Fibroblast of skin of abdomen (primary cell): ENCODE results near the gene TAF8. TPM values are rescaled to one million over a fixed set of nuclear protein-coding genes. Genes with fewer than 3 reads are reported as not detected.
"Not testable (repeated sequence)": the region's sequence is repeated elsewhere in the genome, so short reads cannot be mapped to it uniquely, and the experiment has no call there.

Source experiments
- DNase-seq: peaks from one replicate; pipeline ENCODE4 v3.0.0-alpha.2; 2013
- polyA plus RNA-seq, 2 experiments: library from polyadenylated mRNA; unstranded; fragments of 120-200 nt; gene quantifications; one replicate each; pipeline ENCODE4 v1.2.1, GENCODE V29; 2013; ENCODE audit not compliant: insufficient read length in 2 of 2

TAF8 gene
- polyA plus RNA-seq (2013, experiment 1 of 2; ENCODE audit: insufficient read length) = 10.6 TPM
- 9.3 TPM for polyA plus RNA-seq (2013, experiment 2 of 2; ENCODE audit: insufficient read length)

- DNase-seq = peak; percentile 92
Measured at GRCh38 chr6:42050297-42051267, at the start of gene TAF8. Gene TAF8, plus strand, starts transcription at chr6:42050524. Its CDS starts 18 bp downstream, at chr6:42050542.

GRCh38 chr6:42001506-42001905 is 48.8 kb upstream of the TAF8 start:
- no peak for DNase-seq

GRCh38 chr6:42003658-42004057 is 46.7 kb upstream of the TAF8 start:
- DNase-seq = not testable (repeated sequence)

- no peak for DNase-seq
Measured at GRCh38 chr6:42007286-42008137, 42.8 kb upstream of the TAF8 start.

DNA sequence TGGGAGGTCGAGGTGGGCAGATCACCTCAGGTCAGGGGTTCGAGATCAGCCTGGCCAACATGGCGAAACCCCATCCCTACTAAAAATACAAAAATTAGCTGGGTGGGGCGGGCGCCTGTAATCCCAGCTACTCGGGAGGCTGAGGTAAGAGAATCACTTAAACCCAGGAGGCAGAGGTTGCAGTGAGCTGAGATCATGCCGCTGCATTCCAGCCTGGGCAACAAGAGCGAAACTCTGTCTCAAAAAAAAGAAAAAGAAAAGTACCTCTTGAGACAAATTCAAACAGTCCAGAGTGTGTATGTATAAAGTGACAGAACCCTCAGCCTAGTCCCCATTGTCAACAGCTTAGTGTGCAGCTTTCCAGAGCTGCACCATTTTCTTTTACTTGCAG is 42.2 kb upstream of the TAF8 start:
- DNase-seq = not testable (repeated sequence)

DNA sequence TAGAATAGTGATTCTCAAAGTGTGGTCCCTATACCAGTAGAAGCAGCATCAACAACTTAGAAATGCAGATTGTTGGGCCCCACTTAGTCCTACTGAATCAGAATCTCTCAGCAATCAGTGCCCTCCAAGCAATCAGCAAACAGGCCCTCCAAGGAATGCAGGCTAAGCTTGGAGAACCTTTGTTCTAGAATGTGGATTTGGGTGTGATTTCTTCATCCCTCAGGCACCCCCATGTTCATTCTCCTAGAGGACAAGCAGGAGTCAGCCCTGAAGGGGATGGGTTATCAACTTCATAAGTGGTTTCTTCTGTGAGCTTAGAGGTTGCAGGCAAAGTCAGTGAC is 40.5 kb upstream of the TAF8 start:
- DNase-seq = no peak

- DNase-seq = no peak
Measured at GRCh38 chr6:42010185-42010891, 40.0 kb upstream of the TAF8 start.

GRCh38 chr6:42010909-42011308 is 39.4 kb upstream of the TAF8 start:
- DNase-seq = no peak

DNA sequence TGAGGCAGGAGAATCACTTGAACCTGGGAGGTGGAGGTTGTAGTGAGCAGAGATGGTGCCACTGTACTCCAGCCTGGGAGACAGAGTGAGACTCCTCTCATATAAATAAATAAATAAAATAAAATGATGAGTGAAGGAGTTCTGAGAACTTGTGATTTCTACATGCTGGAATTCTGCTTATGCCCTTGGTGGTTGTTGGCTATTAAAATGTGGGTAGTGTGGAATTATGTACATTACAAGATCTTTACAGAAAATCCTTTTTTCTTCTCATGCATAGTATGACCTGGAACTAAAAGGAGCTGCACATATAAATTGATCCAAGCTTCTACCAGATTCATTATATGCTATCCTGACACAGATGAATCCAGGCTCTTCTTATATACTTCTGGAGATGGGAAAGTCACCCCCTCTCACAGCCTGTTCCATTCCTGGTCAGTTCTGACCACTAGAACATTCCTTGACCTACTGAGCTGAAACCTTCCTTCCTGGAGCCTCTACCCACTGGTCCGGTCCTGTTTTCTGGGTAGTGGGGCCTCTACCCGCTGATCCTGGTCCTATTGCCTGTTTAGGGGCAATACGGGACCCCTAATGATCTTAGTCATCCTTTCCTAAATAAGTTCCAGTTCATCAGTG is 37.7 kb upstream of the TAF8 start:
- no peak for DNase-seq

- DNase-seq = peak; percentile 23
Measured at GRCh38 chr6:42013134-42013516, 37.2 kb upstream of the TAF8 start.

DNA sequence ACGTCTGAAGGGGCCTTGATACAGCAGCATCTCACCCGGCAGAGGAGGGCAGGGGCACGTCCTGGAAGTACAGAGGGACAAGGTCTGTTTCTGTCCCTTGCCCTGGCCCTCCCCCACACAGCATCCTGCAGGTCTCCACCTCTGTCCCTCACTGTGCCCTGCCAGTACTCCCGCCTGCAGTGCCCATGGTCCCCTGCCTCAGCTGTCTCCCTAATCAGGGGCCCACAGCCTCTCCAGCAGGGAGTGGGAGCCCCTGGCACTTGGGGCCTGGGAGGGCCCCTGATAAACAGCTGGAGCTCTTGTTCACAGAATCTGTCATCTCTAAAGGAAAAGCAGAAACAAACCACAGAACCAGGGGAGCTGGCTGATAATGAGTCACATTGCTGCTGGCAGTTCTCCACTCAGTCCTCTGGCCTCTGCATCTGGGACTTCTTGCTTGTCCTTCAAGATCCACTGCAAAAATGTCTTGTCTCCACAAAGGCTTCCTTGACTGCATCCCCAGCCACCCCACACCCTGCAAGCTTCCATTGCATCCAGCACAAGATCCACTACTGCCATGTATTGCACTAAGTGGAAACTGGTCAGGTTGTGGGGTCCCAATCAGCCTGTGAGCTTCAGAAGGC is 33.2 kb upstream of the TAF8 start:
- DNase-seq = peak; percentile 78

- no peak for DNase-seq
Measured at GRCh38 chr6:42020967-42021366, 29.4 kb upstream of the TAF8 start.

DNA sequence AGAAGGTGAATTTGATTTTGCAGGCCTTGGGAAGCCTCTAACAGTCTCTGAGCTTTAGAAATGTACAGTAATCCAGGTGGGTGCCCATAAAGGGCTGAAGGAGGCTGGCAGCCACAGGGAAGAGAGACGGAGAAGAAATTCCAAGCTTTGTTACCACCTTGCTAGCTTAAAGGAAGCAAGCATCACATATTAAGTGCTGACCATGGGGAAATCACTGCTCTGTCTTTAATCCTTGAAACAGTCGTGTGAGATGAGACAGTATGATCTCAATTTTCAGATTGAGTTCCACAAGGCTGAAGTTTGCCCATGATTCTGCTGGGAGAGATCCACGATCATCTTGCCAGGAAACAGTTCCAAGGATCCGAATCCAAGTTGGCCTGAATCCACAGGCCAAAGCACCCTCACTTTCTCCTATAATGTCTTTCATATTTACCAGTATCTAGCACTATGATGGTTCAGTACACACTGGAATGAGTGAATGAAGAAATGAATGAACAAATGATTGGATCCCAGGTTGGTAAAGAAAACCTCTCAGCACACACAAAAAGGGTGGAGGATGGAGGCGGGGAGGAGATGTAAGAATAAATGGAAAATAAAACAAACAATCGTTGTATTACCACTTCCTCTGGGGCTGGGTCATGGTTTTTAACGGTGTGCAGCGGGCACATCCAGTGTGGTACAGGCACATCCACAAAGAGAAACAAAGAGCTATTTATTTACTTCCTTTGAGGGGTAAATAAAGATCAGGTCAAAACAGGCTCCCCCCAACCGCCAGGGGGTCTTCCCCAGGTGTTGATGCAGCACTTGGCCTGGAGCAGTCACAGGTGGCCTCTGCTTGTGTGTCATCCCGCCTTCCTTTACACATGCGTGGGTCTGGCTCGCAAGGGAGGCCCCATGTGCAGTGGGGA is 28.2 kb upstream of the TAF8 start:
- DNase-seq = no peak

DNA sequence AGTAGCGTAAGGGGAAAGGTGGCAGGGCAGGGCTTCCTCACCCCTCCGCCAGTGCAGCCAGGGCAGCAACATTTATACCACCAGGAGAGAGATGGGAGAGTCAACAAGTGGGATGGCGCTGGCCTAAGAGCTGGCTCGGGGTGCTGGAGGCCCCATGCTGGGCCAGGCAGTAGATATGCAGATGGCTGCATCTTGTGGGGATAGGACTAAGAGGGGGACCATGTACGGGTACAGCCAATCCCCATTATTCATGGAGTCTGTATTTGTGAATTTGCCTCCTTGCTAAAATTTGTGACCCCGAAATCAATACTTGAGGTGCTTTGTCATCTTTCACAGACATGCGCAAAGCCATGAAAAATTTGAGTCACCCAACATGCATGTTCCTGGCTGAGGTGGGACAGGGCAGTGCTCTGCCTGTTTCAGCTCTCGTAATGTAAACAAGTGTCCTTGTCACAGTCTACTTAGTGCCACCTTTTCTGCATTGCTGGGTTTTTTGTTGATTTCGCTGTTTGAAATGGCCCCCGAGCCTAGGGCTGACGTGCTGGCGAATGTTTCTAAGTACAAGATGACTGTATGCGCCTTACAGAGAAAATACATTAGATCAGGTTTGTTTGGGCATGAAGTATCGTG is 27.5 kb upstream of the TAF8 start:
- DNase-seq = no peak

- DNase-seq = no peak
Measured at GRCh38 chr6:42025066-42025844, 25.1 kb upstream of the TAF8 start.

GRCh38 chr6:42025845-42026243 is 24.5 kb upstream of the TAF8 start:
- DNase-seq = no peak

DNA sequence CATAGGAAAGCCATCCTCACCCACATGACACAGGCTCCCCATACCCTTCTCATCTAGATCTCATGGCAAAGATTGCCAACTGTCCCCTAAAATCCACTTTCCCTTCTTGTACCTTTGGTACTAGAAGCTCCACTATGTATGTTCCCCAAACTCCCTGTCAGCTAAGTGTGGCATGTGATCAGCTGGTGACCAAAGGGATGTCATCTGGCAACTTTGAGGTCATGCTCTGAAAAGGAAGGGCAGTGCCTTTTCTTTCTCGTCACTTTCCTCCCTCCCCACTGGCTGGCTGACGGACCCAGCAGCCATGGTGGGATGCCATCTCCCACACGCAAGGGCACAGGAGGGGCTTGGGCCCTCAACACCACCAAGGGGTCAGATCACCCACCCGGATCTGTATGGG is 23.8 kb upstream of the TAF8 start:
- no peak for DNase-seq

GRCh38 chr6:42028234-42029061 is 21.9 kb upstream of the TAF8 start:
- DNase-seq = no peak
